GM23338 (cell line): Measurements from ENCODE around the gene FRY. TPM values are rescaled to one million over a fixed set of nuclear protein-coding genes. Genes with fewer than 3 reads are reported as not detected.

Experiments
- ATAC-seq: fragments of 200-7000 bp; cut with Tn5 transposase; 3 replicates; pipeline ENCODE4 v1.9.1; 2020
- DNase-seq: peaks from one replicate; pipeline ENCODE4 v3.0.0-alpha.2; 2015; ENCODE audit warnings: low spot score
- H2AFZ ChIP-seq: fragments of 200-600 bp; sonication (generic); 2 replicates; pipeline ENCODE4 v1.8.0; 2016; ENCODE audit warnings: antibody characterized with exemption, mild to moderate bottlenecking, moderate library complexity
- H3F3A ChIP-seq: fragments of 200-600 bp; sonication (generic); replicated peaks from 2 replicates; pipeline ENCODE4 v1.8.0; 2017; ENCODE audit warnings: antibody characterized with exemption, mixed run types, low read depth
- H3K27ac ChIP-seq: fragments of 200-600 bp; sonication (generic); 2 replicates; pipeline ENCODE4 v1.6.1; 2016; ENCODE audit warnings: low read depth
- H3K27me3 ChIP-seq: fragments of 200-600 bp; sonication (generic); 2 replicates; pipeline ENCODE4 v1.8.0; 2016; ENCODE audit warnings: mild to moderate bottlenecking, mixed run types, moderate library complexity; ENCODE audit not compliant: insufficient read depth
- H3K36me3 ChIP-seq: fragments of 200-600 bp; sonication (generic); 2 replicates; pipeline ENCODE4 v1.8.0; 2016; ENCODE audit warnings: mild to moderate bottlenecking; ENCODE audit not compliant: insufficient read depth
- H3K4me1 ChIP-seq: fragments of 200-600 bp; sonication (generic); 2 replicates; pipeline ENCODE4 v1.8.0; 2016; ENCODE audit warnings: mild to moderate bottlenecking, moderate library complexity; ENCODE audit not compliant: insufficient read depth
- H3K4me2 ChIP-seq: fragments of 200-600 bp; sonication (generic); 2 replicates; pipeline ENCODE4 v1.7.1; 2017; ENCODE audit warnings: mixed run types
- H3K4me3 ChIP-seq: fragments of 200-600 bp; sonication (generic); 2 replicates; pipeline ENCODE4 v1.6.1; 2016; ENCODE audit warnings: mixed run types
- H3K79me2 ChIP-seq: fragments of 200-600 bp; sonication (generic); replicated peaks from 2 replicates; pipeline ENCODE4 v1.8.0; 2017; ENCODE audit warnings: mild to moderate bottlenecking; ENCODE audit not compliant: insufficient read depth
- H3K9me2 ChIP-seq: fragments of 200-600 bp; sonication (generic); 2 replicates; pipeline ENCODE4 v1.8.0; 2017; ENCODE audit not compliant: insufficient read depth
- H4K20me1 ChIP-seq: fragments of 200-600 bp; sonication (generic); replicated peaks from 2 replicates; pipeline ENCODE4 v1.8.0; 2017; ENCODE audit warnings: mild to moderate bottlenecking; ENCODE audit not compliant: insufficient read depth
- H3K27ac Mint-ChIP-seq: 2 replicates; pipeline ENCODE4 v1.8.0; 2020; ENCODE audit warnings: inconsistent platforms, mild to moderate bottlenecking, moderate library complexity, mixed read lengths
- H3K27me3 Mint-ChIP-seq: 3 replicates; pipeline ENCODE4 v1.8.0; 2022; ENCODE audit warnings: low read depth, mild to moderate bottlenecking, moderate library complexity, mixed read lengths, inconsistent platforms; ENCODE audit not compliant: insufficient read depth, poor library complexity
- H3K36me3 Mint-ChIP-seq: 3 replicates; pipeline ENCODE4 v1.8.0; 2021; ENCODE audit warnings: low read depth, mild to moderate bottlenecking, inconsistent platforms, moderate library complexity, mixed read lengths
- H3K4me1 Mint-ChIP-seq: 3 replicates; pipeline ENCODE4 v1.8.0; 2020; ENCODE audit warnings: mild to moderate bottlenecking, inconsistent platforms, mixed read lengths
- H3K4me3 Mint-ChIP-seq: 3 replicates; pipeline ENCODE4 v1.8.0; 2021; ENCODE audit warnings: moderate library complexity, mild to moderate bottlenecking, inconsistent platforms, mixed read lengths
- H3K9me3 Mint-ChIP-seq: 3 replicates; pipeline ENCODE4 v1.8.0; 2020; ENCODE audit warnings: moderate library complexity, mild to moderate bottlenecking, inconsistent platforms, mixed read lengths
- CREB1 ChIP-seq: fragments of 250-450 bp; sonication (Bioruptor Pico); IDR thresholded peaks from 2 replicates; pipeline ENCODE4 v1.5.0; 2020; ENCODE audit warnings: low read depth, mild to moderate bottlenecking, moderate library complexity
- CTCF ChIP-seq, 2 experiments: fragments of 200-600 bp in 1 of 2; sonication (generic) in 1 of 2; conservative IDR thresholded peaks; 2 replicates each; pipeline versions ENCODE4 v1.5.1 to v1.6.1; 2016 to 2017; ENCODE audit warnings: antibody characterized with exemption in 2 of 2, low read depth in 2 of 2, mild to moderate bottlenecking in 2 of 2, moderate library complexity in 1 of 2
- ETS1 ChIP-seq: IDR thresholded peaks from 2 replicates; pipeline ENCODE4 v1.6.1; 2016; ENCODE audit warnings: antibody characterized with exemption
- EZH2 ChIP-seq: fragments of 200-600 bp; sonication (generic); IDR thresholded peaks from one replicate; pipeline ENCODE4 v1.8.0; 2017; ENCODE audit warnings: antibody characterized with exemption, mild to moderate bottlenecking, low read depth; ENCODE audit not compliant: unreplicated experiment
- EZH2phosphoT487 ChIP-seq: fragments of 200-600 bp; sonication (generic); IDR thresholded peaks from one replicate; pipeline ENCODE4 v1.8.1; 2018; ENCODE audit warnings: antibody characterized with exemption; ENCODE audit not compliant: unreplicated experiment
- JUNB ChIP-seq: IDR thresholded peaks from one replicate; pipeline ENCODE4 v1.6.1; 2016; ENCODE audit warnings: antibody characterized with exemption; ENCODE audit not compliant: unreplicated experiment
- NANOG ChIP-seq: IDR thresholded peaks from 2 replicates; pipeline ENCODE4 v1.6.1; 2016; ENCODE audit warnings: antibody characterized with exemption, borderline replicate concordance
- POLR2AphosphoS5 ChIP-seq: IDR thresholded peaks from 2 replicates; pipeline ENCODE4 v1.6.1; 2016; ENCODE audit warnings: antibody characterized with exemption, low read depth
- REST ChIP-seq: IDR thresholded peaks from one replicate; pipeline ENCODE4 v1.6.1; 2018; ENCODE audit warnings: antibody characterized with exemption; ENCODE audit not compliant: unreplicated experiment
- STAT1 ChIP-seq: IDR thresholded peaks from one replicate; pipeline ENCODE4 v1.6.1; 2016; ENCODE audit warnings: antibody characterized with exemption; ENCODE audit not compliant: unreplicated experiment
- ZNF114 ChIP-seq: fragments of 250-450 bp; sonication (Bioruptor Pico); IDR thresholded peaks from 2 replicates; pipeline ENCODE4 v1.5.0; 2020; ENCODE audit warnings: mild to moderate bottlenecking, moderate library complexity
- ZNF331 ChIP-seq: fragments of 250-450 bp; sonication (Bioruptor Pico); IDR thresholded peaks from 2 replicates; pipeline ENCODE4 v1.5.0; 2020; ENCODE audit warnings: low read depth, mild to moderate bottlenecking, moderate library complexity
- ZNF462 ChIP-seq: fragments of 250-450 bp; sonication (Bioruptor Pico); IDR thresholded peaks from 2 replicates; pipeline ENCODE4 v1.5.0; 2020; ENCODE audit warnings: mild to moderate bottlenecking, moderate library complexity
- polyA plus RNA-seq: library from polyadenylated mRNA; unstranded; fragments of >200 nt; fragmentation: Nextera tagmentation; extraction: Ambion mirVana; gene quantifications from 2 replicates; pipeline ENCODE4 v1.2.1, GENCODE V29; 2016
- total RNA-seq: library from RNA; depleted of rRNA; stranded (reverse); fragments of >200 nt; shearing (Covaris generic); gene quantifications from 2 replicates; pipeline ENCODE4 v1.2.3, GENCODE V29; 2014

The FRY gene
- total and polyA plus RNA-seq, 2 experiments from 2014 or later: 2.4 to 10.1 TPM

GRCh38 chr13:32206097-32206740, 174.6 kb downstream of the FRY start:
- H3K36me3 Mint-ChIP-seq: no peaks in the 10 kb centered on the region

More at GRCh38 chr13:32206097-32206740, 174.6 kb downstream of the FRY start:
- H3K4me1 Mint-ChIP-seq: peaks cover 25% of the 10 kb centered on the region
- H3K4me1 ChIP-seq: peaks cover 6% of the 10 kb centered on the region
- 0 out of 2 replicates have a peak, but pooled peaks cover 5% of the 10 kb centered on the region for H3K9me2 ChIP-seq
- H3K79me2 ChIP-seq: no peaks in the 10 kb centered on the region
- H3K4me2 ChIP-seq: no peak overlapping the region
- H3K27ac ChIP-seq: no peak overlapping the region
- no peaks in the 10 kb centered on the region for H3K27me3 ChIP-seq
- no peaks in the 10 kb centered on the region for H3K9me3 Mint-ChIP-seq
- DNase-seq (no peak), ATAC-seq (peak; percentile 33; the same call in 2 of the 3 replicates)
- no peaks in the 10 kb centered on the region for H3F3A ChIP-seq
- no peak overlapping the region for H2AFZ ChIP-seq
- no peaks in the 10 kb centered on the region for H4K20me1 ChIP-seq
- no peaks in the 10 kb centered on the region for H3K36me3 ChIP-seq
- H3K4me3 Mint-ChIP-seq: no peak overlapping the region
- TF ChIP-seq CTCF (conservative IDR thresholded peaks at IDR 0.05; ENCODE audit: low read depth in 2 of 2) (no peak), STAT1 (no peak), ZNF462 (CRISPR knock-in tag) (no peak), ETS1 (no peak), ZNF331 (CRISPR knock-in tag) (no peak), NANOG (no peak), REST (no peak), ZNF114 (no peak), CREB1 (CRISPR knock-in tag) (no peak), JUNB (no peak), POLR2AphosphoS5 (no peak), EZH2 (no peak), EZH2phosphoT487 (no peak)
- H3K27ac Mint-ChIP-seq: no peak overlapping the region
- H3K27me3 Mint-ChIP-seq: peaks cover 1% of the 10 kb centered on the region
- H3K4me3 ChIP-seq: no peak overlapping the region
